ENCODE data around the gene ACOXL.

ACOXL gene

DNA sequence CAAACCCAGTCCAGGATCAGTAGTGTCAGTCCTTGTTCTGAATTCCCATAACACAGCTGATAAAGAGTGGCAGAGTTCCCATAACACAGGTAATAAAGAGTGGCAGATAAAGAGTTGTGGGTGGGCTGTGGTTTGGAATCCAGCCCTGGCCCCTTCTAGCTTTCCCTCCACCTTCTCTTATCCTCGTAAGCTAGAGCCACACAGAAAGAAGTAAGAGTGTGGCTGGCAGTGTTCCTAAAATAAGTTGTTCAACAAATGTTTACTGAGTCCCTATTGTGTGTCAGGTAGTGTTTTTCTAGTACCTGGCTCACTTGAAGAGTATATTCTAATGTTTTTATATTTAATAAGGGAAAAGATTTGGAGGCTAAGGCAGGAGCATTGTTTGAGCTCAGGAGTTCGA is 323.4 kb downstream of the ACOXL start:
- H3K4me3 ChIP-seq (ENCODE audit: low read length), result no peak overlapping the region
- TF ChIP-seq CTCF (IDR thresholded peaks at IDR 0.05; ENCODE audit: insufficient read depth, low read depth, low read length, missing control alignments), result no peak
- no peak for DNase-seq (ENCODE audit: low read depth)

GRCh38 chr2:111057045-111057444 is 324.7 kb downstream of the ACOXL start:
- no peak overlapping the region for H3K4me3 ChIP-seq (ENCODE audit: low read length)
- TF ChIP-seq CTCF (IDR thresholded peaks at IDR 0.05; ENCODE audit: insufficient read depth, low read depth, low read length, missing control alignments), result no peak
- no peak for DNase-seq (ENCODE audit: low read depth)

DNA sequence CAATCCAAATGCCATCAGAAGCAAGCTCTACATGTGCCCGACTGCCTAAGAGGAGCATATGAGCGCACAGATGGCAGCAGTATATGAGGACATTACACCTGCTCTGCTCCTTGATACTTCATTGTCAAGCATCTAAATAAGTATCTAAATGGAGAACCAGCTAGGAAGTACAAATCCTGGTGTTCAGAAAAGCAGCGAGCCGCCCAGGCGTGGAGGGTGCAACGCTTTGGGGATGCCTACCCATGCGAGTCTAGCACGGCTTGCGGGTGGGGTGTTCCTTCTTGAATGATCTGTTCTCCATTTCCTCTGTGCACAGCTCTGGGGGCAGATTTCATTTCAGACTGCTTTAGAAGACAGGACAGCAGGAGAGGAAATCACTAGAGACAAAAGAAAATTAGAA is 325.3 kb downstream of the ACOXL start:
- TF ChIP-seq CTCF (IDR thresholded peaks at IDR 0.05; ENCODE audit: insufficient read depth, low read depth, low read length, missing control alignments), result no peak
- no peak for DNase-seq (ENCODE audit: low read depth)
- H3K4me3 ChIP-seq (ENCODE audit: low read length), result no peak overlapping the region

DNA sequence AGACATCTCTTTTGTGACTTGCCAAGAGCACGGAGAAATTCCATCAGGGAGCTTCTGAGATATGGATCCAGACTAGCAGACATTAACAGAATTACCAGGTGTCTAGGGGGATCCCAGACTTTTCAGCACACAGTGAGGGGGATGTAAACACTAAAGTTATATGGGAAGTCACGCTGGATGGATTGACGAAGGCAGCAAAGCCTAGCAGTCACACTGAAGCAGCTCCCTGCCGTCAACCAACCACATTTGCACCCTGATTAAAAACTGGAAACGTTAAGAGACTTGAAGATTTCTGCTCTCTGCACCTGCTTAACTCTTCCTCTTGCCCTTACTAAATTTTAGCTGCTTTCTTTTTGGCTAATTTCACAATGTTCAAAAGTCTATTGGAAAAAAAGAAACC is 325.9 kb downstream of the ACOXL start:
- no peak for TF ChIP-seq CTCF (IDR thresholded peaks at IDR 0.05; ENCODE audit: insufficient read depth, low read depth, low read length, missing control alignments)
- no peak overlapping the region for H3K4me3 ChIP-seq (ENCODE audit: low read length)
- no peak for DNase-seq (ENCODE audit: low read depth)

- H3K4me3 ChIP-seq (ENCODE audit: low read length), result no peak overlapping the region
- DNase-seq (ENCODE audit: low read depth), result no peak
- no peak for TF ChIP-seq CTCF (IDR thresholded peaks at IDR 0.05; ENCODE audit: insufficient read depth, low read depth, low read length, missing control alignments)
Observed at GRCh38 chr2:111061191-111061590, 328.8 kb downstream of the ACOXL start.

- DNase-seq (ENCODE audit: low read depth), result no peak
- H3K4me3 ChIP-seq (ENCODE audit: low read length), result no peak overlapping the region
Observed at GRCh38 chr2:111062417-111062816, 330.0 kb downstream of the ACOXL start.

More at GRCh38 chr2:111062417-111062816, 330.0 kb downstream of the ACOXL start:
- no peak for TF ChIP-seq CTCF (IDR thresholded peaks at IDR 0.05; ENCODE audit: insufficient read depth, low read depth, low read length, missing control alignments)

Measured in epithelial cell of esophagus (primary cell).